Measurements from ENCODE around the gene FAM151A.

DNA sequence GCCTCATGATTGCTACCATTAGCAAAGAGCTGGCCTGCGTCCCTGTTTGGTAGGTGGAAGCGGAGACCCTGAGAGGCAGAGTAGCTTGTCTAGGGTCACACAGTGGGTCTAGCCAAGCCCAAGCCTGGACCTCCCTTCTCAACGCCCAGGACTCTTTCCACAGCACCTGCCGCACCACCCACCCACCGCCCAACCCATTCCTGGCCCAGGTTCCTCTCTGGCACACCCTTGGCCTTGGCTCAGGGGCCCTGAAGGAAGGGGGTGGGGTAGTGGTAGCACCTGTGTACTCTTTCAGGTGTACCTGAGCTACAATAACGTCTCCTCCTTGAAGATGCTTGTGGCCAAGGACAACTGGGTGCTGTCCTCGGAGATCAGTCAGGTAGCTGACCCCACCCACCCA lies 19.3 kb downstream of the FAM151A start:
- TF ChIP-seq CTCF (IDR thresholded peaks at IDR 0.05) (no peak), POLR2A (IDR thresholded peaks at IDR 0.05) (no peak)

Measured in testis (tissue), 2 donors.